KG1 (cell line): Measurements from ENCODE around the gene DPP6.

Source experiments
- DNase-seq: peaks from one replicate; lab custom pipeline; 2025; lab: John Stamatoyannopoulos, UW

Gene DPP6

GRCh38 chr7:154338701-154339506 is 286.7 kb downstream of the DPP6 start:
- no peak for DNase-seq

DNA sequence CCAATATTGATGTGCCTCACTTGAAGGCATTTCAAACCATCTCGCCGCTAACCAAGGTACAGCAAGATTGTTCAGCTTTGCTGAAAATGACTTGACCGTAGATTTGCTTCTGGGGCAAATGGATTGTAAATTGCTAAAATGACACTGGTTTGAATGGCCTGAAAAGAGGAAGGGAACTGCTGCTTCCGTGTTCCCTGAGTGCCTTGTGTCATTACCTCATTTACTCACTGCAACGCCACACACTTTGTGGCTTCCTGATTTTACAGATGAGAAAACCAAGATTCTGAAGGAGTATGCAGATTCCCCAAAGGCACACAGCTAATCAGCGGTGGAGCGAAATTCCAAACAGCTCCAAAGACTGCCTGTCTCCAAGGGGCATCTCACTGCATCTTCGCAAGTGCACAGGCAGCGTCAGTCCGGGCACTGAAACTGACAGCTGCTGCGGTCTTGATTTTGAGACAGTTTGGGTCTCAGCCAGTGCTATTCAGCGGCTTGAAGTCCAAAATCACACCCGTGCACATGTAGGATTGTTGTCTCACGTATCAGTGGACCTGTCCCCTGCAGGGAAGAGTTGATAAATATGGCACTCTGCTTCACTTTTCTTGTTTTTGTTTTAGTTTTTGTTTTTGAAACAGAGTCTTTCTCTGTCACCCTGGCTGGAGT is 290.9 kb downstream of the DPP6 start:
- no peak for DNase-seq

DNA sequence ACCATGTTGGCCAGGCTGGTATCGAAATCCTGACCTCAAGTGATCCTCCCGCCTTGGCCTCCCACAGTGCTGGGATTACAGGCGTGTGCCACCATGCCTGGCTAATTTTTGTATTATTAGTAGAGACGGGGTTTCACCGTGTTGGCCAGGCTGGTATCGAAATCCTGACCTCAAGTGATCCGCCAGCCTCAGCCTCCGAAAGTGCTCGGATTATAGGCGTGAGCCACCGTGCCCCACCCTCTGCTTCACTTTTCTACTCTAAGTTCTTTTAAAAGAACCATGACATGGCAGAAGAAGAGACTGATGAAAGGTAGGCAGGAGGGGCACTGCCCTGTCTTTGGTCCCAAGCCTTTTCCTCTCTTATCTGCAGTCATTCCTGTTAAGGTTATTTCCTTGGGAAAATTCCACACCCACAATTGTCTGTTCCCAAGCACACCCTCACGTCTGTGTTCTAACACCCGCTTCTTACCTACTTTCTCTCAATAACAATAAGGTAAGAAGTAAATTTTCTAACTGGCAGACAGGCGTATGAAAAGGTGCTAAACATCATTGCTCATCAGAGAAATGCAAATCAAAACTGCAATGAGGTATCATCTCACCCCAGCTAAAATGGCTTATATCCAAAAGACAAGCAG is 291.7 kb downstream of the DPP6 start:
- DNase-seq, result no peak

DNA sequence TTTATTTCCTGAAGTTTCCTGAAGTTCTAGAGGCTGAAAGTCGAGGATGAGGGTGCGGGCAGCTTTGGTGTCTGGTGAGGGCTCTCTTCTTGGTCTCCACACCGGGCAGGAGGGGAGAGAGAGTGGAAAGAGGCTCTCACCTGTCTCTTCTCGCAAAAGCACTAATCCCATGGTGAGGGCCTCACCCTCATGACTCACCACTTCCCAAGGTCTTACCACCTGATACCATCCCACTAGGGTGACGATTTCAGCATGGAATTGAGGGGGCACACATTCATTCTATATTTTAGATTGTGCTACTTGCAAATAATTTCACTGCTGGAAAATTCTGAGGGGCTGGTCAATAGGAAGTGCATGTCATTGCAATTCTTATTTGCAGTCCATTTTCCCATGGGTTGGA is 292.9 kb downstream of the DPP6 start:
- no peak for DNase-seq

- no peak for DNase-seq
These were observed 295.6 kb downstream of the DPP6 start for GRCh38 chr7:154347700-154348266.

- DNase-seq, result no peak
These were observed 298.7 kb downstream of the DPP6 start for GRCh38 chr7:154350892-154351291.

DNA sequence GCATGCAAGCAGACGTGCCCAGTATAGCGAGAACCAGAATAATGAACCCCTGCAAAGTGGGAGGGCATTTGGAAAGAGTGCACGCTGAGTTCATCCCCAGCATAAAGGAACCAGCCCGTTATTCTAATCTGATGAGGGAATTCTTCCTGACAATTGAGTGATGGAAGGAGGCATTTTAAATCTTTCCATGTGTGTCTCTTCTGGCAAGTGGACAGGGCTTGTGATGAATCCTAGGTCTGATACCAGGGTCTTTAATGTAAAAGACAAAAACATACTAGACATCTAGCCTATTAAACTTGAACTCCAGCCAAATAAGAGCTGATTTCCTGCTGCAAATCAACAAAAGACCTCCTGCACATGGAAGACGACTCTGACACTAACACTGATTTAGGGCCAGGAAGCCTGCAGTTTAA is 301.2 kb downstream of the DPP6 start:
- DNase-seq, result no peak

- no peak for DNase-seq
These were observed 312.0 kb downstream of the DPP6 start for GRCh38 chr7:154364170-154364569.

DNA sequence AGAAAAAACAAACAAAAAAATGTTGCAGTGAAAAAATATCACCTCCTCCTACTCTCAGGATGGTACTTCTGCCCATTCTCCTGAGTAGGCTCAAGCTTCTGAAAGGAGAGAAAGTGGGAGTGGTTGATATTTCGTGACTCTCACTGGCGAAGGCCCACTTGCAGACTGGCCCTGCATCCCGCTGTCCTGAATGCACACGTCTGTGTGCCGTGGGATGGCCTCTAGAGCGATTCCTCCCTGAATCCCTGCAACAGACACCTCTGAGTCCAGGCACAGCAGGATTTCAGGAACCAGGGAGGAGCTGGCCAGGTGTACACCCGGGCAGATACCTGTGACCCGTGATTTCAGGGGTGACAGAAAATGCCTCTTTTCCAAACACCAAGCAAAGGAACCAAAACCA is 319.2 kb downstream of the DPP6 start:
- DNase-seq, result no peak

- DNase-seq, result no peak
These were observed 319.9 kb downstream of the DPP6 start for GRCh38 chr7:154372011-154372601.

DNA sequence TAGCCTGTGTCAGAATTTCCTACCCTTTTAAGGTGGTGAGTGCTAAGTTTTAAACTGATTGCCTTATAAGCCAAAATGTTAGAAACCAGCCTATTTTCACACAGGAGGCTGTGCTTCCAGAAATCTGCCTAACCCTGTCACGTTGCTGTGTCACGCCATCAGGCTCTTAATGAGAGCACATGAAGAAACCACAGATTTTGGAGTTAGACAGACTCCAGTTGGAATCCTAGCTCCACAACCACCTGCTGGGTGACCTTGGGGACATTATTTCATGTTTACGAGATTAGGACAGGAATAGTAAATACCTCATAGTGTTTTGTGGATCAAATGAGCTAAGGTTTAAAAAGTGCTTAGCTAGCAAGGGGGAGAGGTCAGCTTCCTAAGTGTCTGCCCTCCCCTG is 321.8 kb downstream of the DPP6 start:
- no peak for DNase-seq

DNA sequence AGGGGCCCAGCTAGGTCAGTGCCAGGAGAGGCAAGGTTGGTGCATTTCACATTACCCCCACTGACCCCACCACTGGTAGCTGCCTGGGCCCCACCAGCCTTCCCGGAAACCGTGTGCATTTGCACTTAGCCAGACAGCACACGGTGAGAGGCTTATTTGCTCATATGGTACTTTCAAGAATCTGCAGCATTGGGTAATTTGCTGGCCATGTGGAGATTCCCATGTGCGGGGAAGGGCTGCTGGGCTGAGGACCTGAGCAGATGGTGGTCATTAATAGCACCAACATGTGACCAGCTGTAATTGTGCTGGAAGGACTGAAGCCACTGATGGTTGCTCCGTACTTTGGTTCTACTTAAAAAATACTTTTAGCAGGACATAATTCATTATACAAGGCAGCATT is 323.8 kb downstream of the DPP6 start:
- DNase-seq, result no peak

DNA sequence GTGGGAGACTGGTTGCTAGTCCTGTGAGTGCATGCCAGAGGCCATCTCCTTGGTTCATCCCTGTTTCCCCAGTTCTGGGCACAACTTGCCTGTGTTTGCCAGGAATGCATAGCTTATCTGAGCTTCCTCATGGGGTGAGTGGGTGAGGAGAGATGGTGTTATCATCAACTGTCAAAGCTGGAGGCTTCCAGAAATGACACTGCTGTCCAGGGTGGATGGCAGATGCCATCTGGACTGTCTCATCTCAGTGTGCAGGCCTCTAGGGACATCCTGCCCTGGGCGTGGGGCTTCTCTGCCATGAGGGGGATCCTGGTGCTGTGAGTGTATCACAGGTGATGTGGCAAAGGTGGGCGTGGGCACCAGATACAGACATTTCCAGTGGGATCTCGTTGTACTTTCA is 328.6 kb downstream of the DPP6 start:
- no peak for DNase-seq

DNA sequence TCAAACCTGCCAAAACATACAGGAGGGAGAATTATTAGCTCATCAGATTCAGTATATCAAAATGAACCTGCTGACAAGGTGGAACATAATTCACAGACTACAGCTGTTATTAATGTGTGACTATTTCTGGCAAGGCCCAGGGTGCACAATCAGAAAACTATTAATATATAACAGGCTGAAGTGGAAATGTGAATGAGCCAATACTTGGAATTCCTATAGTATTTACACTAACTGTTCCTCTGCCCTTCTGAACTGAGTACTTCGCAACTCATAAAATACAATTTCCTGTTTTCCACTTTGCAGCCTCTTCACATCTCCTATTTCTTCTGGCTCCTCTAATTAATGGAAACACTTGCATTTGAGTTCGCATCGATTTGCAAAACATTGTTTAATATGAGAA is 330.8 kb downstream of the DPP6 start:
- no peak for DNase-seq

DNA sequence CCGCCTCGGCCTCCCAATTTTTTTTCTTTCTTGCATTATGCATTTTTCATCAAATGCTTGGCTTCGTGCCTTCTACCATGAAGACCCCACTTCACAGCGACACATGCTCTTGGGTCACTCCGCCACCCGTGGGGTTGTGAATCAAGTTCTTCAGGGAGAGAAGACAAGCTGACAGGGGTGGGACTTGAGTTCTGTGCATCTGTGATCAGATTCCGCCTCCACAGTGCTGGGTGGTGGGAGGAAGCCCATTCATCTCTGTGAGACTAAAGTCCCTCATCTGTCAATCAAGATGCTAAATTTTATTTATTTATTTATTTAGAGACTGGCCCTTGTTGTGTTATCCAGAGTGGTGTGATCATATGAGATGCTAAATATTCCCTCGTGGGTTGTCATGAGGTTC is 333.0 kb downstream of the DPP6 start:
- no peak for DNase-seq

GRCh38 chr7:154387252-154387651 is 335.1 kb downstream of the DPP6 start:
- no peak for DNase-seq

- no peak for DNase-seq
These were observed 336.2 kb downstream of the DPP6 start for GRCh38 chr7:154388412-154388811.

DNA sequence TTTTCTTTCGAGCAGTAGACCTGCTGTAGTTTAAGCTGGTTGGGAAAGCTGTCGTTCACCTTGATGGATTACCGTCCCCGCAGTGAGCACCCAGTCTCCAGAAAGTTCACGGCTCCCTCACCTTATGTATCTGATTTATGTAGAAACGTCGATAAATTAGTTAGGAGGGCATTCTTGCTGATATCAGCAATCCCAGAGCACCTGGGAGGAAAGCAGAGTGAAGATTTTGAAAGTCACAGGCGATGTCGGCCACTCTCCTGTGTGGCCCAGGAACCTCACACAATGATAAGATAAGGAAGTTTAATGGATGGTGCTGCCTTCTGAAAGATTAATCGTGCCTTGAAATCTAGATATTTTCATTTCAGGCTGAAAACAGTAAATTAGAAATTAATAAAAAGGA is 336.8 kb downstream of the DPP6 start:
- DNase-seq, result no peak

DNA sequence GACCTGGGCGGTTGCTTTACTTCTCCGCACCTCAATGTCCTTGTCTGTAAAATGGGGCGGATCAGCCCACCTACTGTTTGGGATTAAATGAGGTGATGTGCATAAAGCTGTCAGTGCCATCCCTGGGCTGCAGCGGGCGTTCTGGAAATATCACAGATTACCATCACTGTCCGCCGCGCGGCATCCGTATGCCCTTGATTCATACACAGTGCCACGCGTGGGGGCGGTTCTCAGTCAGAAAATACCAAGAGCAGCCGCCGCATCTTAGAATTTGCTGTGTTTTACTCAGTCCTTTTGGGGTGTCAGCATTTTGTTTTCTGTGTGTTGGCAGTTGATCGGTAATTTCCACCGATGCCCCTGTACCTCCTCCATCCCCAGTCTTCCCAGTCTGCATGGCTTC is 338.8 kb downstream of the DPP6 start:
- DNase-seq, result no peak

DNA sequence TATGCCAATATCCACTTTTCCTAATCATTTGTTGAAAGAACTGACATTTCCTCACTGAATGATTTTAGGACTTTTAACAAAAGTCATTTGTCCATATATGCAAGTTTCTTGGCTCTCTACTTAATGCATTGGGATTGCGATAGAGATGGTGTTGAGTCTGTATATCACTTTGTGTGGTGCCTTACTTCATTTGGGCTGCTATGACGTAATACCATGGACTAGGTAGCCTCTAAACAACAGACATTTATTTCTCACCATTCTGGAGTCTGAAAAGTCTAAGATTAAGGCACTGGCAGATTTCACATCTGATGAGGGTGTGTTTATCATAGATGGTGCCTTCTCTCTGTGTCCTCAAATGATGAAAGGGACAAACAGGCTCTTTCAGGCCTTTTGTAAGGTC is 342.6 kb downstream of the DPP6 start:
- DNase-seq, result no peak

DNA sequence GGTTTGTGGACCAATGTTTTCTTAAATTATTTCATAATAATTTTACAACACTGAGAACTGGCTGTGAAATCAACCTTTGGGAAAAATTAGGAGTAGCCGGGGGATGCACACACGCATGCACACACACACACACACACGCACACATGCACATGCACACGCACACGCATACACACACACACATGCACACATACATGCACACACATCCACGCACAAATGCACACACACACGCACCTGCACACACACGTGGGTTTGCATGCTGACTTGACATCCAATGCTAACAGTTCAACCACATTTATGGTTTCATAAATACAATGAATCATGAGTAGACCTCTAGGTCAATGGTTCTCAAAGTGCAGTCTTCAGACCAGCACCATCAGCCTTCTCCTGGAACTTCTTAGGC is 354.1 kb downstream of the DPP6 start:
- no peak for DNase-seq

DNA sequence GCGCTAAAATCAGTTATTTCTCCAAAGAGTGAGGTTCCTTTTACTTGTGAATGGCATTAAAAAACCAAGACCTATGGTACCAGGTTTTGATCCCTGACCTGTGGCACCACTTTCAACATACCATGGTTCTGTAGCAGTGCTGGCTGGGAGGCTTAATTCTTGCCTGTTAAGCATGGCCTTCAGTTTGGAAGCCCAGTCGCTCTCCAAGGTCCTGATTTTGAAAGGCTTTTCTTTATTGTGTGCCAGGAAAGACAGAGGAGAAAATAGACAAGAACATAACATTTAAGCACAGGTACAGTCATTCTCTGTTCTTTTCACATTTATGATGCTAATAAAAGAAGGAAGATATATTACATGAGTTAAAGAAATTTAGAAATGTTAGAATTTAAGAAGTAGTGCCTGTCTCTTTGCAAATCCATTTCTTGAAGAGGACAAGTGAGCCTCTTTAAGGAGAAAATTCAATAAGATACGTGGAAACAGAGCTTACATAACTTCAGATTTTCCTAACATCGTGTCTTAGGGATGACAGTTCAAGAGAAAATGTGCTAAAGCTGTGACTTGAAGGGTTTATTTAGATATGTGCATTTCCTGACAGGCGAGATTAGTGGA is 357.6 kb downstream of the DPP6 start:
- DNase-seq, result no peak
